ENCODE measurements around the gene IVD. TPM values are rescaled to one million over a fixed set of nuclear protein-coding genes. Genes with fewer than 3 reads are reported as not detected.

Gene IVD
- polyA plus RNA-seq, 1 donor (not counting 4 experiments of a cell fraction or from before 2014, with no cell fraction given), result 13.0 TPM

DNA sequence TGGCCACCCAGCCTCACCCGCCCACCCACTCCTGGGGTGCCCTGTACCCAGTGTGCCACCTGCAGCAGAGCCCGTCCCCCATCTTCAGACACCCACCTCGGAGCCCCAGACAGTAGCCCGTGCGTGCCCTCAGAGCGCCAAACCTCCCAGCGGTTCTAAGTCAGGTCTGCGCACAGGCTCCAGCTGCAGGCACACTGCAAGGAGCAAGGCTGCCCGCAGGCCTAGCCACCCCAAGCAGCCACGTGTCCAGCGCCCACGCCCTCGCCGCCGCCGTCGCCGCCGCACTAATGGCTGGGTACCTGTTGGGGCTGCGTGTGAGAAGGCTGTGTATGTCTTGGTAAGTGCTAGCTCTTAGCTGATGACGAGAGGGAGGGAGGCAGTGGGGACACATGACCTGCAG is 56.4 kb downstream of the IVD start:
- H3K9me1 ChIP-seq (ENCODE audit: control insufficient read depth, extremely low read depth, insufficient read depth, low read length), result no peaks in the 10 kb centered on the region
- no peak overlapping the region for H2AFZ ChIP-seq (ENCODE audit: control insufficient read depth, low read length)
- dilution Hi-C loops (cut with MboI; ENCODE audit: extremely low pct_ligation_motif_present, low sequenced_read_pairs), result no loop called here
- H3K9me3 ChIP-seq (ENCODE audit: control insufficient read depth, low read depth, low read length), result no peaks in the 10 kb centered on the region
- peaks cover 12% of the 10 kb centered on the region for H3K4me1 ChIP-seq (ENCODE audit: control insufficient read depth, extremely low read depth, insufficient read depth, low read length)
- no peak for DNase-seq (ENCODE audit: low read depth, low spot score)
- peaks cover 3% of the 10 kb centered on the region for H4K20me1 ChIP-seq (ENCODE audit: control insufficient read depth, extremely low read depth, insufficient read depth, low read length)
- no peak for FAIRE-seq
- H3K9ac ChIP-seq (ENCODE audit: control insufficient read depth, extremely low read depth, insufficient read depth, low read length), result no peak overlapping the region
- no peak overlapping the region for H3K4me3 ChIP-seq (ENCODE audit: control insufficient read depth in 2 of 3, extremely low read depth in 1 of 3, insufficient read depth in 2 of 3, low read depth in 1 of 3, low read length in 3 of 3)
- H3K27me3 ChIP-seq (ENCODE audit: control insufficient read depth, extremely low read depth, insufficient read depth, low read length), result no peaks in the 10 kb centered on the region
- TF ChIP-seq, protein P1, sequence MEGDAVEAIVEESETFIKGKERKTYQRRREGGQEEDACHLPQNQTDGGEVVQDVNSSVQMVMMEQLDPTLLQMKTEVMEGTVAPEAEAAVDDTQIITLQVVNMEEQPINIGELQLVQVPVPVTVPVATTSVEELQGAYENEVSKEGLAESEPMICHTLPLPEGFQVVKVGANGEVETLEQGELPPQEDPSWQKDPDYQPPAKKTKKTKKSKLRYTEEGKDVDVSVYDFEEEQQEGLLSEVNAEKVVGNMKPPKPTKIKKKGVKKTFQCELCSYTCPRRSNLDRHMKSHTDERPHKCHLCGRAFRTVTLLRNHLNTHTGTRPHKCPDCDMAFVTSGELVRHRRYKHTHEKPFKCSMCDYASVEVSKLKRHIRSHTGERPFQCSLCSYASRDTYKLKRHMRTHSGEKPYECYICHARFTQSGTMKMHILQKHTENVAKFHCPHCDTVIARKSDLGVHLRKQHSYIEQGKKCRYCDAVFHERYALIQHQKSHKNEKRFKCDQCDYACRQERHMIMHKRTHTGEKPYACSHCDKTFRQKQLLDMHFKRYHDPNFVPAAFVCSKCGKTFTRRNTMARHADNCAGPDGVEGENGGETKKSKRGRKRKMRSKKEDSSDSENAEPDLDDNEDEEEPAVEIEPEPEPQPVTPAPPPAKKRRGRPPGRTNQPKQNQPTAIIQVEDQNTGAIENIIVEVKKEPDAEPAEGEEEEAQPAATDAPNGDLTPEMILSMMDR (optimal IDR thresholded peaks at IDR 0.05 in 1 of 3, IDR thresholded peaks at IDR 0.05 in 1 of 3, conservative IDR thresholded peaks at IDR 0.05 in 1 of 3; ENCODE audit: extremely low read depth in 1 of 3, insufficient read depth in 2 of 3, low read length in 3 of 3), result no peak
- no peak for TF ChIP-seq EZH2 (IDR thresholded peaks at IDR 0.05; ENCODE audit: low read length)
- H3K4me2 ChIP-seq (ENCODE audit: control insufficient read depth, extremely low read depth, insufficient read depth, low read depth, low read length), result no peak overlapping the region
- H3K27ac ChIP-seq (ENCODE audit: control insufficient read depth, insufficient read depth, low read length), result no peak overlapping the region
- H3K36me3 ChIP-seq (ENCODE audit: control insufficient read depth in 2 of 2, extremely low read depth in 1 of 2, insufficient read depth in 2 of 2, low read length in 2 of 2), result peaks cover 10 to 16% of the 10 kb centered on the region in 2 experiments
- H3K79me2 ChIP-seq (ENCODE audit: control insufficient read depth, insufficient read depth, low read length), result peaks cover 4% of the 10 kb centered on the region

DNA sequence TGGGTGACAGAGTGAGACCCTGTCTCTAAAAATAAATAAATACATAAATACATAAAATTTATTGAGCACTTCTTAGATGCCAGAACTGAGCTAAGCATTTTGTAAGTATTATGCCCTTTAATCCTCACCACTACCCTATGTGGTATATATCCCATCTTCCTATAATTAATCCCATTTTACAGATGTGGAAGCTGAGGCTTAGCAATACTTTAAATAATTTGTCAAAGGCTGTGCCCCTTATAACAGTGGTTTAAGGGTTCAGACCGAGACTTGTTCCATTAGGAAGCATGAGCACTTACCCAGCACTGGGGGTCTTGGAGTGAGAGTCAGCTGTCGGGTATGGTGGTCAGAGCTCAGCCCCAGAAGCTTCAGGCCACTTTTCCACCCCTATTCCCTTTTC is 57.7 kb downstream of the IVD start:
- H3K4me3 ChIP-seq (ENCODE audit: control insufficient read depth in 2 of 3, extremely low read depth in 1 of 3, insufficient read depth in 2 of 3, low read depth in 1 of 3, low read length in 3 of 3), result no peak overlapping the region
- TF ChIP-seq, protein P1 (optimal IDR thresholded peaks at IDR 0.05 in 1 of 3, IDR thresholded peaks at IDR 0.05 in 1 of 3, conservative IDR thresholded peaks at IDR 0.05 in 1 of 3; ENCODE audit: extremely low read depth in 1 of 3, insufficient read depth in 2 of 3, low read length in 3 of 3), result no peak
- no peak for TF ChIP-seq EZH2 (IDR thresholded peaks at IDR 0.05; ENCODE audit: low read length)
- peaks cover 10 to 17% of the 10 kb centered on the region in 2 experiments for H3K36me3 ChIP-seq (ENCODE audit: control insufficient read depth in 2 of 2, extremely low read depth in 1 of 2, insufficient read depth in 2 of 2, low read length in 2 of 2)
- no peak overlapping the region for H3K27ac ChIP-seq (ENCODE audit: control insufficient read depth, insufficient read depth, low read length)
- no peaks in the 10 kb centered on the region for H3K9me1 ChIP-seq (ENCODE audit: control insufficient read depth, extremely low read depth, insufficient read depth, low read length)
- FAIRE-seq (no peak), DNase-seq (ENCODE audit: low read depth, low spot score) (no peak)
- no peaks in the 10 kb centered on the region for H3K9me3 ChIP-seq (ENCODE audit: control insufficient read depth, low read depth, low read length)
- H3K4me2 ChIP-seq (ENCODE audit: control insufficient read depth, extremely low read depth, insufficient read depth, low read depth, low read length), result no peak overlapping the region
- H2AFZ ChIP-seq (ENCODE audit: control insufficient read depth, low read length), result no peak overlapping the region
- peaks cover 12% of the 10 kb centered on the region for H3K4me1 ChIP-seq (ENCODE audit: control insufficient read depth, extremely low read depth, insufficient read depth, low read length)
- H3K27me3 ChIP-seq (ENCODE audit: control insufficient read depth, extremely low read depth, insufficient read depth, low read length), result no peaks in the 10 kb centered on the region
- dilution Hi-C loops (cut with MboI; ENCODE audit: extremely low pct_ligation_motif_present, low sequenced_read_pairs), result no loop called here
- no peak overlapping the region for H3K9ac ChIP-seq (ENCODE audit: control insufficient read depth, extremely low read depth, insufficient read depth, low read length)
- H4K20me1 ChIP-seq (ENCODE audit: control insufficient read depth, extremely low read depth, insufficient read depth, low read length), result peaks cover 3% of the 10 kb centered on the region
- H3K79me2 ChIP-seq (ENCODE audit: control insufficient read depth, insufficient read depth, low read length), result no peaks in the 10 kb centered on the region

Data from keratinocyte (primary cell).